ENCODE results near the gene SNX17. TPM values are rescaled to one million over a fixed set of nuclear protein-coding genes. Genes with fewer than 3 reads are reported as not detected.

Gene SNX17
- total RNA-seq, 1 donor from 2014 or later, result 69.9 TPM

- FAIRE-seq (no peak), DNase-seq (ENCODE audit: low read depth) (no peak)
- Mint-ChIP-seq H3K9me3 (ENCODE audit: unreplicated experiment) (no peaks in the 10 kb centered on the region), H3K4me1 (ENCODE audit: low read depth, unreplicated experiment) (peaks cover 5% of the 10 kb centered on the region), H3K36me3 (ENCODE audit: low read depth, unreplicated experiment) (no peaks in the 10 kb centered on the region), H3K27ac (ENCODE audit: unreplicated experiment) (no peak overlapping the region), H3K27me3 (ENCODE audit: low read depth, unreplicated experiment) (no peaks in the 10 kb centered on the region), H3K4me3 (ENCODE audit: unreplicated experiment) (no peak overlapping the region)
- Histone ChIP-seq H4K20me1 (ENCODE audit: insufficient read depth, low read length) (peaks cover 67% of the 10 kb centered on the region), H3K27me3 (ENCODE audit: insufficient read depth, low read length) (no peaks in the 10 kb centered on the region), H3K9me3 (ENCODE audit: insufficient read depth, low read depth, low read length) (no peaks in the 10 kb centered on the region), H3K9ac (ENCODE audit: low read length) (no peak overlapping the region), H3K4me1 (ENCODE audit: insufficient read depth, low read length) (no peaks in the 10 kb centered on the region), H3K4me3 (ENCODE audit: insufficient read depth, low read depth, low read length) (no peak overlapping the region), H3K36me3 (ENCODE audit: insufficient read depth, low read length) (peaks cover 5% of the 10 kb centered on the region), H3K27ac (ENCODE audit: low read depth, low read length) (no peak overlapping the region), H3K79me2 (ENCODE audit: insufficient read depth, low read length) (peaks cover 99% of the 10 kb centered on the region), H3K4me2 (ENCODE audit: low read length) (no peak overlapping the region), H2AFZ (ENCODE audit: low read depth, low read length) (no peak overlapping the region)
- no peak for TF ChIP-seq EZH2 (IDR thresholded peaks at IDR 0.05; ENCODE audit: insufficient read depth, low read length)
- TF ChIP-seq CTCF (IDR thresholded peaks at IDR 0.05; ENCODE audit: insufficient read depth, low read depth, low read length), result no peak
Observed at GRCh38 chr2:27400348-27401135, 30.1 kb downstream of the SNX17 start.

- Mint-ChIP-seq H3K4me1 (ENCODE audit: low read depth, unreplicated experiment) (peaks cover 12% of the 10 kb centered on the region), H3K27me3 (ENCODE audit: low read depth, unreplicated experiment) (no peaks in the 10 kb centered on the region), H3K9me3 (ENCODE audit: unreplicated experiment) (peaks cover 2% of the 10 kb centered on the region), H3K4me3 (ENCODE audit: unreplicated experiment) (peak overlapping the region; percentile 93), H3K27ac (ENCODE audit: unreplicated experiment) (peak overlapping the region; percentile 82), H3K36me3 (ENCODE audit: low read depth, unreplicated experiment) (peaks cover 2% of the 10 kb centered on the region)
- H3K27me3 ChIP-seq (ENCODE audit: insufficient read depth, low read length), result no peaks in the 10 kb centered on the region
- no peak overlapping the region for H2AFZ ChIP-seq (ENCODE audit: low read depth, low read length)
- TF ChIP-seq CTCF (IDR thresholded peaks at IDR 0.05; ENCODE audit: insufficient read depth, low read depth, low read length), result peak; percentile 45
- no peak for TF ChIP-seq EZH2 (IDR thresholded peaks at IDR 0.05; ENCODE audit: insufficient read depth, low read length)
- peak overlapping the region; percentile 97 for H3K4me2 ChIP-seq (ENCODE audit: low read length)
- H3K27ac ChIP-seq (ENCODE audit: low read depth, low read length), result peak overlapping the region; percentile 80
- H3K9me3 ChIP-seq (ENCODE audit: insufficient read depth, low read depth, low read length), result no peaks in the 10 kb centered on the region
- DNase-seq (ENCODE audit: low read depth), result peak; percentile 36
- no peak for FAIRE-seq
- H3K4me3 ChIP-seq (ENCODE audit: insufficient read depth, low read depth, low read length), result peak overlapping the region; percentile 95
- no peaks in the 10 kb centered on the region for H3K36me3 ChIP-seq (ENCODE audit: insufficient read depth, low read length)
- peaks cover 13% of the 10 kb centered on the region for H3K4me1 ChIP-seq (ENCODE audit: insufficient read depth, low read length)
- H4K20me1 ChIP-seq (ENCODE audit: insufficient read depth, low read length), result peaks cover 37% of the 10 kb centered on the region
- peak overlapping the region; percentile 96 for H3K9ac ChIP-seq (ENCODE audit: low read length)
- peaks cover 65% of the 10 kb centered on the region for H3K79me2 ChIP-seq (ENCODE audit: insufficient read depth, low read length)
Observed at GRCh38 chr2:27407798-27408491, 37.5 kb downstream of the SNX17 start.
